Measurements from ENCODE around the gene OVCH2. TPM values are rescaled to one million over a fixed set of nuclear protein-coding genes. Genes with fewer than 3 reads are reported as not detected.
"Not testable (repeated sequence)": the region's sequence is repeated elsewhere in the genome, so short reads cannot be mapped to it uniquely, and the experiment has no call there.

The OVCH2 gene, protein sequence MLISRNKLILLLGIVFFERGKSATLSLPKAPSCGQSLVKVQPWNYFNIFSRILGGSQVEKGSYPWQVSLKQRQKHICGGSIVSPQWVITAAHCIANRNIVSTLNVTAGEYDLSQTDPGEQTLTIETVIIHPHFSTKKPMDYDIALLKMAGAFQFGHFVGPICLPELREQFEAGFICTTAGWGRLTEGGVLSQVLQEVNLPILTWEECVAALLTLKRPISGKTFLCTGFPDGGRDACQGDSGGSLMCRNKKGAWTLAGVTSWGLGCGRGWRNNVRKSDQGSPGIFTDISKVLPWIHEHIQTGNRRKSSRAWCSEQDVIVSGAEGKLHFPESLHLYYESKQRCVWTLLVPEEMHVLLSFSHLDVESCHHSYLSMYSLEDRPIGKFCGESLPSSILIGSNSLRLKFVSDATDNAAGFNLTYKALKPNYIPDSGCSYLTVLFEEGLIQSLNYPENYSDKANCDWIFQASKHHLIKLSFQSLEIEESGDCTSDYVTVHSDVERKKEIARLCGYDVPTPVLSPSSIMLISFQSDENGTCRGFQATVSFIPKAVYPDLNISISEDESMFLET
- total RNA-seq (not detected), polyA plus RNA-seq (not detected)
- long read RNA-seq, donor 1: 0 reads
- long read RNA-seq, donor 2, partial matches to known transcripts: 0 of 2 reads
- long read RNA-seq, donor 2, other reads (novel, unspliced or antisense): 2 of 2 reads
- long read RNA-seq, donor 3: 0 reads

DNA sequence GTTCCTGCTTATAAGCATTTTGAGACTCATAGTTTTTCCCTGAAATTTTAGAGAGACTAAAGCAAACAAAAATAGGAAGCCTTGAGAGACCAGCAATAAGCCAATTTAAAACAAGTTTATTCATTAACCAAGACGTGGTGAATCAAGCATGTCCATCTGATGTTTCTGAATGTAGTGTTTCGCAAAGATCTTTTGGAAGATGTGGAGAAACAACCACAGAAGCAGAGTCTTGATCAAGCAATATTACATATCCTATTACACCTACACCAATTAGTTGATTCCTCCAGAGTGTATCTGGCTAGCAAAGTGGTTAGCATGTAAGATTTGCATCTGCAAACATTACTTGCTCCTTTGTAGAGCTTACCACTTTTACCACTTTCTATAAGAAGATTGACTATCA is at the start of gene OVCH2:
TSS of gene OVCH2 (minus strand) at position 101 of the 400 bp plus-strand sequence. CDS start at position 18, 83 bp downstream.
- Histone ChIP-seq H3K4me3 (no peak within 1 kb of the TSS), H3K27me3 (peaks cover 0 to 26% (median 4%) of the 10 kb centered on the region in 9 donors), H3K9me3 (no peaks in the 10 kb centered on the region), H3K27ac (no peak within 1 kb of the TSS), H3K36me3 (no peaks in the 10 kb centered on the region), H3K4me1 (no peaks in the 10 kb centered on the region)
- intact Hi-C loops (cut with DNase I): no loop called here
- 76 to 88% (median 85%) methylated on average over 2 of the region's 2 CpGs for WGBS, 4 donors
- no peak for DNase-seq
- TF ChIP-seq, protein P1, sequence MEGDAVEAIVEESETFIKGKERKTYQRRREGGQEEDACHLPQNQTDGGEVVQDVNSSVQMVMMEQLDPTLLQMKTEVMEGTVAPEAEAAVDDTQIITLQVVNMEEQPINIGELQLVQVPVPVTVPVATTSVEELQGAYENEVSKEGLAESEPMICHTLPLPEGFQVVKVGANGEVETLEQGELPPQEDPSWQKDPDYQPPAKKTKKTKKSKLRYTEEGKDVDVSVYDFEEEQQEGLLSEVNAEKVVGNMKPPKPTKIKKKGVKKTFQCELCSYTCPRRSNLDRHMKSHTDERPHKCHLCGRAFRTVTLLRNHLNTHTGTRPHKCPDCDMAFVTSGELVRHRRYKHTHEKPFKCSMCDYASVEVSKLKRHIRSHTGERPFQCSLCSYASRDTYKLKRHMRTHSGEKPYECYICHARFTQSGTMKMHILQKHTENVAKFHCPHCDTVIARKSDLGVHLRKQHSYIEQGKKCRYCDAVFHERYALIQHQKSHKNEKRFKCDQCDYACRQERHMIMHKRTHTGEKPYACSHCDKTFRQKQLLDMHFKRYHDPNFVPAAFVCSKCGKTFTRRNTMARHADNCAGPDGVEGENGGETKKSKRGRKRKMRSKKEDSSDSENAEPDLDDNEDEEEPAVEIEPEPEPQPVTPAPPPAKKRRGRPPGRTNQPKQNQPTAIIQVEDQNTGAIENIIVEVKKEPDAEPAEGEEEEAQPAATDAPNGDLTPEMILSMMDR (IDR thresholded peaks at IDR 0.05): no peak
- no peak for TF ChIP-seq POLR2A (IDR thresholded peaks at IDR 0.05)
- ATAC-seq: no peak

DNA sequence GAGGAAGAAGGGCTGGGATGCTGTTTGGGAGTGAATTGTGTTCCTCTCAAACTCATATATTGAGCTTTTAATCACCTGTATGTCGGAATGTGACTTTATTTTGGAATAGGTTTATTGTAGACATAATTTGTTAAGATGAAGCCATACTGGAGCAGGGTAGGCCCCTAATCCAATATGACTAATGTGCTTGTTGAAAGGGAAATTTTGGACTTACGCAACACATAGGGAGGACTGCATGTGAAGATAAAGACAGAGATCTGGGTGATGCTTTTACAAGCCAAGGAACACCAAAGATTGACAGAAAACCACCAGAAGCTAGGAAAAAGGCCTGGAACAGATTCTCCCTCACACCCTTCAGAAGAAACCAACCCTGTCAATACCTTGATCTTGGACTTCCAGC is 43.2 kb upstream of the OVCH2 start:
- no peaks in the 10 kb centered on the region for H3K4me1 ChIP-seq
- 79 to 90% (median 83%) methylated on average over 2 of the region's 2 CpGs for WGBS, 4 donors
- no peaks in the 10 kb centered on the region for H3K27me3 ChIP-seq
- DNase-seq (no peak), ATAC-seq (no peak)
- H3K4me3 ChIP-seq: no peak overlapping the region
- H3K36me3 ChIP-seq: no peaks in the 10 kb centered on the region
- no peaks in the 10 kb centered on the region for H3K9me3 ChIP-seq
- TF ChIP-seq, protein P1 (IDR thresholded peaks at IDR 0.05): no peak
- no peak for TF ChIP-seq POLR2A (IDR thresholded peaks at IDR 0.05)
- intact Hi-C loops (cut with DNase I): no loop called here
- no peak overlapping the region for H3K27ac ChIP-seq

DNA sequence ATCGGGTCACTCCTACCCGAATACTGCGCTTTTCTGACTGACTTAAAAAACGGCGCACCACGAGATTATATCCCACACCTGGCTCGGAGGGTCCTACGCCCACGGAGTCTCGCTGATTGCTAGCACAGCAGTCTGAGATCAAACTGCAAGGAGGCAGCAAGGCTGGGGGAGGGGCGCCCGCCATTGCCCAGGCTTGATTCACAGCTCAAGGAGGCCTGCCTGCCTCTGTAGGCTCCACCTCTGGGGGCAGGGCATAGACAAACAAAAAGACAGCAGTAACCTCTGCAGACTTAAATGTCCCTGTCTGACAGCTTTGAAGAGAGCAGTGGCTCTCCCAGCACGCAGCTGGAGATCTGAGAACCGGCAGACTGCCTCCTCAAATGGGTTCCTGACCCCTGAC is 28.5 kb upstream of the OVCH2 start:
- H3K27me3 ChIP-seq; DNase-seq; H3K4me3 ChIP-seq; ATAC-seq; H3K36me3 ChIP-seq; H3K27ac ChIP-seq; H3K4me1 ChIP-seq; H3K9me3 ChIP-seq; intact Hi-C loops (cut with DNase I): not testable (repeated sequence)
- 82 to 100% (median 84%) methylated on average over 2 to 12 of the region's 14 CpGs for WGBS, 4 donors

DNA sequence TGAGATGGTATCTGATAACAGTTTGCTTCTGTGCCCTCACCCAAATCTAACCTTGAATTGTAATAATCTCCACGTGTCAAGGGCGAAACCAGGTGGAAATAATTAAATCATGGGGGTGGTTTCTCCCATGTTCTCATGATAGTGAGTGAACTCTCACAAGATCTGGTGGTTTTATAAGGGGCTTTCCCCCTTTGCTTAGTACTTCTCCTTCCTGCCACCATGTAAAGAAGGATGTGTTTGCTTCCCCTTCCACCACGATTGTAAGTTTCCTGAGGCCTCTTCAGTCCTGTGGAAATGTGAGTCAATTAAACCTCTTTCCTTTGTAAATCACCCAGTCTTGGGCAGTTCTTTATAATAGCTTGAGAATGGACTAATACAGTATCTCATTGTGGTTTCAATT is 8.5 kb upstream of the OVCH2 start:
- ATAC-seq: no peak

More for the DNA sequence above, 8.5 kb upstream of the OVCH2 start:
- no peak for TF ChIP-seq POLR2A (IDR thresholded peaks at IDR 0.05)
- TF ChIP-seq, protein P1 (IDR thresholded peaks at IDR 0.05): no peak
- no peaks in the 10 kb centered on the region for H3K4me1 ChIP-seq
- no peak overlapping the region for H3K27ac ChIP-seq
- 52 to 69% (median 57%) methylated on average over 3 of the region's 3 CpGs for WGBS, 4 donors
- H3K9me3 ChIP-seq: peaks cover 0 to 5% (median 0%) of the 10 kb centered on the region in 12 donors
- H3K27me3 ChIP-seq: peaks cover 0 to 3% (median 0%) of the 10 kb centered on the region in 9 donors
- H3K4me3 ChIP-seq: no peak overlapping the region
- H3K36me3 ChIP-seq: no peaks in the 10 kb centered on the region
- no peak for DNase-seq
- intact Hi-C loops (cut with DNase I): no loop called here
